Calu3 (cell line): ENCODE measurements around the gene C1QTNF4. TPM values are rescaled to one million over a fixed set of nuclear protein-coding genes. Genes with fewer than 3 reads are reported as not detected.

Source experiments
- BruUV-seq: library from RNA; stranded (reverse); fragments of 400-500 nt; replicated peaks from 2 replicates; lab custom pipeline; 2021; lab: Mats Ljungman, UMichigan
- CTCF ChIA-PET: fragments of 300-600 bp; sonication (Branson Sonifier 250); formaldehyde crosslinking; loops from one replicate; lab custom pipeline; 2022; ENCODE audit warnings: antibody characterized with exemption; lab: Charles Lee
- DNase-seq: peaks from one replicate; pipeline ENCODE4 v3.0.0; 2022
- H3K27ac Mint-ChIP-seq: one replicate; pipeline ENCODE4 v1.8.0; 2022; ENCODE audit warnings: mixed read lengths; ENCODE audit not compliant: unreplicated experiment
- H3K27me3 Mint-ChIP-seq: one replicate; pipeline ENCODE4 v1.8.0; 2022; ENCODE audit warnings: mixed read lengths; ENCODE audit not compliant: unreplicated experiment
- H3K36me3 Mint-ChIP-seq: one replicate; pipeline ENCODE4 v1.8.0; 2022; ENCODE audit warnings: mild to moderate bottlenecking, moderate library complexity, mixed read lengths; ENCODE audit not compliant: insufficient read depth, unreplicated experiment
- H3K4me1 Mint-ChIP-seq: one replicate; pipeline ENCODE4 v1.8.0; 2022; ENCODE audit warnings: mild to moderate bottlenecking, low read depth, mixed read lengths; ENCODE audit not compliant: unreplicated experiment
- H3K4me3 Mint-ChIP-seq: one replicate; pipeline ENCODE4 v1.8.0; 2022; ENCODE audit warnings: mild to moderate bottlenecking, low read depth, moderate library complexity, mixed read lengths; ENCODE audit not compliant: unreplicated experiment
- H3K9me3 Mint-ChIP-seq: one replicate; pipeline ENCODE4 v1.8.0; 2022; ENCODE audit warnings: low read depth, mixed read lengths; ENCODE audit not compliant: unreplicated experiment
- intact Hi-C: fragments of 100-400 bp; cut with micrococcal nuclease; formaldehyde crosslinking; loops from one replicate; pipeline ENCODE4 v1.10.0; 2022; ENCODE audit not compliant: unreplicated experiment
- total RNA-seq: library from RNA; stranded (reverse); gene quantifications from 2 replicates; pipeline ENCODE4 v1.2.3, GENCODE V29; 2022
- TF ChIP-seq, protein P1 (sequence below): fragments of 200-600 bp; IDR thresholded peaks from one replicate; pipeline ENCODE4 v1.8.0; 2022; ENCODE audit warnings: antibody characterized with exemption; ENCODE audit not compliant: unreplicated experiment

The C1QTNF4 gene
- total RNA-seq, 1 experiment from 2014 or later = not detected

DNA sequence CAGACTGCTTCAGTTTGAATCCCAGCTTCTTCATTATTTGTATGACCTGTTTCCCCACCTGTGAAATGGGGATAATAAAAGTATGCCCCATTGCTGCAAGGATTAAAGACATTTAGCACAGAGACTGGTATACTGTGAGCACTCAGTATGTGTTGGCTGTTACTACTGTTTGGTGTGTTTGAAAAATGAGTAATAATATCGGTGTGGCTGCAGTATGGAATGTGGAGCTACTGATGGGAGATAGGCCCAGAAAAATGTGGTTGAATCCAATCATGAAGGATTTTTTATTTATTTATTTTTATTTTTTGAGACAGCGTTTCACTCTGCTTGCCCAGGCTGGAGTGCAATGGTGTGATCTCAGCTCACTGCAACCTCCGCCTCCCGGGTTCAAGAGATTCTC is 9.1 kb upstream of the C1QTNF4 start:
- no peaks in the 10 kb centered on the region for H3K4me1 Mint-ChIP-seq
- intact Hi-C loops = no loop called here
- H3K4me3 Mint-ChIP-seq = no peak overlapping the region
- H3K27ac Mint-ChIP-seq = no peak overlapping the region
- no peaks in the 10 kb centered on the region for H3K36me3 Mint-ChIP-seq
- peaks cover 50% of the 10 kb centered on the region for H3K27me3 Mint-ChIP-seq
- no TSS peak for BruUV-seq
- TF ChIP-seq, protein P1, sequence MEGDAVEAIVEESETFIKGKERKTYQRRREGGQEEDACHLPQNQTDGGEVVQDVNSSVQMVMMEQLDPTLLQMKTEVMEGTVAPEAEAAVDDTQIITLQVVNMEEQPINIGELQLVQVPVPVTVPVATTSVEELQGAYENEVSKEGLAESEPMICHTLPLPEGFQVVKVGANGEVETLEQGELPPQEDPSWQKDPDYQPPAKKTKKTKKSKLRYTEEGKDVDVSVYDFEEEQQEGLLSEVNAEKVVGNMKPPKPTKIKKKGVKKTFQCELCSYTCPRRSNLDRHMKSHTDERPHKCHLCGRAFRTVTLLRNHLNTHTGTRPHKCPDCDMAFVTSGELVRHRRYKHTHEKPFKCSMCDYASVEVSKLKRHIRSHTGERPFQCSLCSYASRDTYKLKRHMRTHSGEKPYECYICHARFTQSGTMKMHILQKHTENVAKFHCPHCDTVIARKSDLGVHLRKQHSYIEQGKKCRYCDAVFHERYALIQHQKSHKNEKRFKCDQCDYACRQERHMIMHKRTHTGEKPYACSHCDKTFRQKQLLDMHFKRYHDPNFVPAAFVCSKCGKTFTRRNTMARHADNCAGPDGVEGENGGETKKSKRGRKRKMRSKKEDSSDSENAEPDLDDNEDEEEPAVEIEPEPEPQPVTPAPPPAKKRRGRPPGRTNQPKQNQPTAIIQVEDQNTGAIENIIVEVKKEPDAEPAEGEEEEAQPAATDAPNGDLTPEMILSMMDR = no peak
- no peak for DNase-seq
- H3K9me3 Mint-ChIP-seq = no peaks in the 10 kb centered on the region
- CTCF ChIA-PET = interaction anchor here (0.6 kb wide), 1 partner anchor 1471 kb away, joined by 4 read pairs; no protein-coding TSS in a partner anchor

DNA sequence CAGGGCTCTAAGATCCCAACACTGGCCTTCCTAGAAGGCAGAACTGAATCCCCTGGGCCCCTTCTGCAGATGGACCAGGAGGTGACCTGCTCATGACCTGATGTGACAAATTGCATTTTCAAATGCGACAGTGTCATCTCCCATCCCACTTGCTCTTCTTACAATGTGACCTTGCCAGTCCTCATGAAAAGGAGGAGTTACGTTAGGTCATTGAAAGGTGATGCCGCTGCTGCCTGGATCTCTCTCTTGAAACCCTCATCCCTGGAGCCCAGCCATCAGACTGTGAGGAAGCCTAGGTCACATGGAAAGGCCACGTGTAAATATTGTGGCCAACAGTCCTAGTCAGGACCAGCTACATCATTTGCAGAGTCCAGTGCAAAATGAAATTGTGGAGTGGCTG is 5.7 kb upstream of the C1QTNF4 start:
- Mint-ChIP-seq H3K9me3 (no peaks in the 10 kb centered on the region), H3K27me3 (peaks cover 47% of the 10 kb centered on the region), H3K36me3 (no peaks in the 10 kb centered on the region), H3K27ac (no peak overlapping the region), H3K4me3 (no peak overlapping the region), H3K4me1 (no peaks in the 10 kb centered on the region)
- BruUV-seq = no TSS peak
- TF ChIP-seq, protein P1 = no peak
- DNase-seq = no peak
- intact Hi-C loops = no loop called here
- CTCF ChIA-PET = no interaction called here

DNA sequence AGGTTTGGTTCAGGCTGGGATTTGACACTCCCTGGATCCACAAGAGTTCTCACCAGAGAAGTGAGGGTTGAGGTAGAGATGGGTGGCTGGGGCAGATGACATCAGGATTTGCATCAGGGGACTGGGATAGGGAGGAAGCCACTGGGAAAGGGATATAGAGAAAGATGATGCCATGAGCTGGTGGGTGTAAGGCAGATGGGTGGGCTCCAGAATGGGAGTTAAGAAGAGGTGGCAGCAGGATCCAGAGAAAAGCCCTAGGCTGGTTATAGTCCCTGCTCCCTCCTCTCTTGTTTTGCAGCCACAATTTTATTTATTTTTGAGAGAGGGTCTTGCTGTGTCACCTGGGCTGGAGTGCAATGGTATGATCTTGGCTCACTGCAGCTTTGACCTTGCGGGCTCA is 1.8 kb upstream of the C1QTNF4 start:
- Mint-ChIP-seq H3K27ac (no peak overlapping the region), H3K4me1 (no peaks in the 10 kb centered on the region), H3K9me3 (no peaks in the 10 kb centered on the region), H3K36me3 (no peaks in the 10 kb centered on the region), H3K27me3 (peaks cover 64% of the 10 kb centered on the region), H3K4me3 (no peak overlapping the region)
- intact Hi-C loops = no loop called here
- TF ChIP-seq, protein P1 = no peak
- CTCF ChIA-PET = no interaction called here
- BruUV-seq = no TSS peak
- no peak for DNase-seq

DNA sequence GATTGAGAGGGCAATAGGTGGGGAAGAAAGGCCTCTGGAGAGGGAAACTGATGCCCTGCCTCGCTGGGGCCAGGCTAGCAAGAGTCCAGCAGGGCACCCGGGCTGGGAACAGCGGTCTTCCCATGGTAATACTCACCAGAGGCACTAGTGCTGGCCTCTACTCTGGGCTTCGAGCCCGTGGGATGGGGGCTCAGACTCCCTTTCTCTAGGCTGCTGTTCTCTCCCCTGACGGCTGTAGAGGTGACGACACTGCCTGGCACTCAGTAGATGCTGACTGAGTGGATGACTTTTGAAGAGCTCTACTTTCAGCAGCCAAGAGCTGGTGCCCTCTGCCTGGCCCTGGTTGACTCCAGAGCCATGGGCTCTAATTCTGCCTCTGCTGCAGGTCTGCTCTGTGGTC is 818 bp upstream of the C1QTNF4 start:
- BruUV-seq = no TSS peak
- no peaks in the 10 kb centered on the region for H3K36me3 Mint-ChIP-seq
- no peaks in the 10 kb centered on the region for H3K9me3 Mint-ChIP-seq
- no peaks in the 10 kb centered on the region for H3K4me1 Mint-ChIP-seq
- CTCF ChIA-PET = no interaction called here
- H3K4me3 Mint-ChIP-seq = no peak overlapping the region
- intact Hi-C loops = no loop called here
- peaks cover 64% of the 10 kb centered on the region for H3K27me3 Mint-ChIP-seq
- H3K27ac Mint-ChIP-seq = no peak overlapping the region
- TF ChIP-seq, protein P1 = no peak
- DNase-seq = no peak
